Kidney (tissue), 14 donors: ENCODE results near the gene BATF3. TPM values are rescaled to one million over a fixed set of nuclear protein-coding genes. Genes with fewer than 3 reads are reported as not detected.

Source experiments
- DNase-seq, 5 donors: peaks; one replicate each; pipeline ENCODE4 v3.0.0-alpha.2; 2013 to 2020
- FAIRE-seq: peaks from 2 replicates; lab custom pipeline; 2012; peaks lifted over from hg19 to GRCh38; lab: Jason Lieb, UNC
- H3K27ac ChIP-seq, 2 donors: one replicate each; pipeline ENCODE4 v1.7.0; 2013; ENCODE audit warnings: low read depth in 2 of 2, low read length in 2 of 2, inconsistent platforms in 1 of 2
- H3K27me3 ChIP-seq: one replicate; pipeline ENCODE4 v1.7.1; 2013; ENCODE audit warnings: low read length, inconsistent platforms; ENCODE audit not compliant: control insufficient read depth, insufficient read depth
- H3K36me3 ChIP-seq, 3 donors: one replicate each; pipeline versions ENCODE4 v1.7.0 to v1.7.1; 2013; ENCODE audit warnings: low read length in 3 of 3, control low read depth in 1 of 3, inconsistent platforms in 1 of 3; ENCODE audit not compliant: insufficient read depth in 3 of 3, control insufficient read depth in 2 of 3
- H3K4me1 ChIP-seq, 3 donors: one replicate each; pipeline versions ENCODE4 v1.7.0 to v1.7.1; 2013; ENCODE audit warnings: low read length in 3 of 3, inconsistent platforms in 1 of 3, low read depth in 1 of 3; ENCODE audit not compliant: control insufficient read depth in 2 of 3, insufficient read depth in 2 of 3
- H3K4me3 ChIP-seq, 3 donors: one replicate each; pipeline versions ENCODE4 v1.7.0 to v1.8.1; 2013; ENCODE audit warnings: low read length in 3 of 3, control low read depth in 1 of 3, inconsistent platforms in 1 of 3
- H3K9ac ChIP-seq, 3 donors: one replicate each; pipeline versions ENCODE4 v1.7.0 to v1.7.1; 2013; ENCODE audit warnings: low read length in 3 of 3, control low read depth in 1 of 3, inconsistent platforms in 1 of 3
- H3K9me3 ChIP-seq, 3 donors: one replicate each; pipeline versions ENCODE4 v1.7.0 to v1.7.1; 2013; ENCODE audit warnings: low read length in 3 of 3, control low read depth in 1 of 3, inconsistent platforms in 1 of 3; ENCODE audit not compliant: control insufficient read depth in 2 of 3, insufficient read depth in 1 of 3
- CTCF ChIP-seq: IDR thresholded peaks from 3 replicates; pipeline ENCODE4 v1.5.1; 2012; ENCODE audit warnings: mild to moderate bottlenecking, moderate library complexity, borderline replicate concordance; ENCODE audit not compliant: insufficient read depth; ENCODE audit errors: extremely low read depth
- intact Hi-C: fragments of 100-400 bp; cut with DNase I; formaldehyde crosslinking; loops from one replicate; pipeline ENCODE4 v1.11.1; 2022
- polyA plus RNA-seq: library from polyadenylated mRNA; stranded (reverse); fragments of 350-450 nt; fragmentation: Illumina TruSeq; extraction: RNeasy Lipid Tissue Mini Kit (QIAGEN cat#74804); gene quantifications from one replicate; pipeline ENCODE4 v1.2.3, GENCODE V29; 2014; ENCODE audit warnings: low read depth, low replicate concordance; ENCODE audit not compliant: insufficient read depth
- total RNA-seq: library from RNA; stranded (reverse); fragmentation: NEBNext Ultra II Directional; extraction: Animal tissue kit (Norgen Biotek cat#: 25700); gene quantifications from one replicate; pipeline ENCODE4 v1.2.1, GENCODE V29; 2021
- donor health status: control.
- donor health status: control.
- donor health status: control.
- donor health status: control.
- donor health status: control.
- donor health status: DM: yes; HTN: yes; CAD: no.
- donor health status: Normal renal cell carcinoma (clear cell type).

BATF3 gene
- total and polyA plus RNA-seq, 2 donors from 2014 or later: 3.3 to 6.5 TPM

- H3K4me1 ChIP-seq: no peaks in the 10 kb centered on the region
- H3K9me3 ChIP-seq: no peaks in the 10 kb centered on the region
- no peaks in the 10 kb centered on the region for H3K27me3 ChIP-seq
- FAIRE-seq: no peak
- no peak for TF ChIP-seq CTCF
- no peaks in the 10 kb centered on the region for H3K36me3 ChIP-seq
- no peak overlapping the region for H3K27ac ChIP-seq
- intact Hi-C loops: no loop called here
- no peak for DNase-seq
- H3K4me3 ChIP-seq: no peak overlapping the region
- no peak overlapping the region for H3K9ac ChIP-seq
These were observed 16.3 kb downstream of the BATF3 start for GRCh38 chr1:212683357-212683722.

GRCh38 chr1:212680680-212681389 is 18.8 kb downstream of the BATF3 start:
- no peak for DNase-seq
- H3K27me3 ChIP-seq: no peaks in the 10 kb centered on the region

GRCh38 chr1:212678456-212679410 is 20.9 kb downstream of the BATF3 start:
- Histone ChIP-seq H3K4me3 (no peak overlapping the region), H3K27me3 (no peaks in the 10 kb centered on the region), H3K9ac (no peak overlapping the region), H3K36me3 (no peaks in the 10 kb centered on the region), H3K4me1 (no peaks in the 10 kb centered on the region), H3K9me3 (no peaks in the 10 kb centered on the region), H3K27ac (no peak overlapping the region)
- no peak for TF ChIP-seq CTCF
- no peak for FAIRE-seq
- intact Hi-C loops: no loop called here
- DNase-seq: no peak

More at GRCh38 chr1:212680680-212681389, 18.8 kb downstream of the BATF3 start:
- Histone ChIP-seq H3K36me3 (no peaks in the 10 kb centered on the region), H3K4me1 (no peaks in the 10 kb centered on the region), H3K4me3 (no peak overlapping the region), H3K9ac (no peak overlapping the region), H3K27ac (no peak overlapping the region), H3K9me3 (no peaks in the 10 kb centered on the region)
- FAIRE-seq: no peak
- no peak for TF ChIP-seq CTCF
- intact Hi-C loops: no loop called here
